Upper lobe of left lung (tissue), 6 donors: ENCODE data around the gene APC2. TPM values are rescaled to one million over a fixed set of nuclear protein-coding genes. Genes with fewer than 3 reads are reported as not detected.

Source experiments
- ATAC-seq, 2 donors: fragments of 200-7000 bp; cut with Tn5 transposase; one replicate each; pipeline ENCODE4 v1.9.1; 2022; ENCODE audit warnings: mild to moderate bottlenecking in 2 of 2, moderate library complexity in 2 of 2; ENCODE audit not compliant: low FRiP score in 2 of 2
- DNase-seq, 2 donors: peaks; one replicate each; pipeline ENCODE4 v3.0.0-alpha.2; 2019 to 2020
- H3K27ac ChIP-seq, 4 donors: fragments of 200-600 bp; sonication (generic); one replicate each; pipeline ENCODE4 v1.5.1; 2016 to 2019
- H3K27me3 ChIP-seq, 4 donors: fragments of 200-600 bp; sonication (generic); one replicate each; pipeline ENCODE4 v1.5.1; 2017 to 2019
- H3K36me3 ChIP-seq, 4 donors: fragments of 200-600 bp; sonication (generic); one replicate each; pipeline ENCODE4 v1.5.1; 2016 to 2019
- H3K4me1 ChIP-seq, 4 donors: fragments of 200-600 bp; sonication (generic); one replicate each; pipeline ENCODE4 v1.5.1; 2018 to 2019
- H3K4me3 ChIP-seq, 4 donors: fragments of 200-600 bp; sonication (generic); one replicate each; pipeline ENCODE4 v1.5.1; 2017 to 2019; ENCODE audit warnings: mild to moderate bottlenecking in 2 of 4, moderate library complexity in 1 of 4
- H3K9me3 ChIP-seq, 4 donors: fragments of 200-600 bp; sonication (generic); one replicate each; pipeline ENCODE4 v1.5.1; 2018 to 2019
- CTCF ChIP-seq, 6 experiments: fragments of 450-650 bp in 4 of 6; fragments of 200-600 bp in 2 of 6; sonication (generic) in 2 of 6; IDR thresholded peaks; one replicate each; pipeline ENCODE4 v1.5.1; 2016 to 2019; ENCODE audit warnings: antibody characterized with exemption in 6 of 6
- EP300 ChIP-seq, 4 donors: sonication (generic); formaldehyde crosslinking; IDR thresholded peaks; one replicate each; pipeline ENCODE4 v1.5.1; 2017; ENCODE audit warnings: antibody characterized with exemption in 4 of 4, control low read depth in 2 of 4
- POLR2A ChIP-seq, 4 donors: fragments of 450-650 bp; IDR thresholded peaks; one replicate each; pipeline ENCODE4 v1.5.1; 2016 to 2017; ENCODE audit warnings: antibody characterized with exemption in 4 of 4, mild to moderate bottlenecking in 2 of 4
- POLR2AphosphoS5 ChIP-seq, 2 donors: sonication (generic); formaldehyde crosslinking; IDR thresholded peaks; one replicate each; pipeline ENCODE4 v1.5.1; 2017; ENCODE audit warnings: antibody characterized with exemption in 2 of 2
- WGBS, 2 donors: methylation state at CpG; one replicate each; pipeline ENCODE4 v1.1.5; 2017 to 2018; 5-methylcytosine and 5-hydroxymethylcytosine counted together
- total RNA-seq, 6 donors: library from RNA; depleted of rRNA in 4 of 6; stranded (reverse); fragments of >200 nt in 4 of 6; gene quantifications; one replicate each; pipeline versions ENCODE4 v1.1.0 to v1.2.1, GENCODE V29; 2016 to 2021
- donor health status: DM: no; HTN: no; CAD: no; lungs with moderate emphysema.
- donor health status: DM: no; HTN: yes; CAD: no; lungs with severe emphysema.

Gene APC2
- total RNA-seq, 6 donors from 2014 or later = 0.06 to 1.0 (median 0.11) TPM; not detected in 1

DNA sequence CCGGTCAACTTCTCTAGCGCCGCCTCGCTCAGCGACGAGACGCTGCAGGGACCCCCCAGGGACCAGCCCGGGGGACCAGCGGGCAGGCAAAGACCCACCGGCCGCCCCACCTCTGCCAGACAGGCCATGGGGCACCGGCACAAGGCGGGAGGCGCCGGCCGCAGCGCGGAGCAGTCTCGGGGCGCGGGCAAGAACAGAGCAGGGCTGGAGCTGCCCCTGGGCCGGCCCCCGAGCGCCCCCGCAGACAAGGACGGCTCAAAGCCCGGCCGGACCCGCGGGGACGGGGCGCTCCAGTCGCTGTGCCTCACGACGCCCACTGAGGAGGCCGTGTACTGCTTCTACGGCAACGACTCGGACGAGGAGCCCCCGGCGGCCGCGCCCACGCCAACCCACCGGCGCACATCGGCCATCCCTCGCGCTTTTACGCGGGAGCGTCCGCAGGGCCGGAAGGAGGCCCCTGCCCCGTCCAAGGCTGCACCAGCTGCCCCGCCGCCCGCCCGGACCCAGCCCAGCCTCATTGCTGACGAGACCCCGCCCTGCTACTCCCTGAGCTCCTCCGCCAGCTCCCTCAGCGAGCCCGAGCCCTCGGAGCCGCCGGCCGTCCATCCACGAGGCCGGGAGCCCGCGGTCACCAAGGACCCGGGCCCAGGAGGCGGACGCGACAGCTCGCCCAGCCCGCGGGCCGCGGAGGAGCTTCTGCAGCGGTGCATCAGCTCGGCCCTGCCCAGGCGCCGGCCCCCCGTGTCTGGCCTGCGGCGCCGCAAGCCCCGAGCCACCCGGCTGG is 17.8 kb downstream of the APC2 start:
- 0 to 2% methylated on average over 1 to 13 of the region's 92 CpGs for WGBS, 2 donors
- Histone ChIP-seq H3K27me3 (peaks cover 5 to 79% (median 54%) of the 10 kb centered on the region in 4 donors), H3K4me1 (peaks cover 60 to 78% (median 65%) of the 10 kb centered on the region in 4 donors), H3K4me3 (peak overlapping the region in 1 of 4 donors; percentile 3), H3K36me3 (no peaks in the 10 kb centered on the region), H3K27ac (no peak overlapping the region), H3K9me3 (no peaks in the 10 kb centered on the region)
- DNase-seq (peak in 1 of 2 donors; percentile 85), ATAC-seq (no peak)
- no peak for TF ChIP-seq POLR2A (IDR thresholded peaks at IDR 0.05)
- no peak for TF ChIP-seq CTCF (IDR thresholded peaks at IDR 0.05)
- TF ChIP-seq POLR2AphosphoS5 (IDR thresholded peaks at IDR 0.05) = no peak
- TF ChIP-seq EP300 (IDR thresholded peaks at IDR 0.05) = no peak

DNA sequence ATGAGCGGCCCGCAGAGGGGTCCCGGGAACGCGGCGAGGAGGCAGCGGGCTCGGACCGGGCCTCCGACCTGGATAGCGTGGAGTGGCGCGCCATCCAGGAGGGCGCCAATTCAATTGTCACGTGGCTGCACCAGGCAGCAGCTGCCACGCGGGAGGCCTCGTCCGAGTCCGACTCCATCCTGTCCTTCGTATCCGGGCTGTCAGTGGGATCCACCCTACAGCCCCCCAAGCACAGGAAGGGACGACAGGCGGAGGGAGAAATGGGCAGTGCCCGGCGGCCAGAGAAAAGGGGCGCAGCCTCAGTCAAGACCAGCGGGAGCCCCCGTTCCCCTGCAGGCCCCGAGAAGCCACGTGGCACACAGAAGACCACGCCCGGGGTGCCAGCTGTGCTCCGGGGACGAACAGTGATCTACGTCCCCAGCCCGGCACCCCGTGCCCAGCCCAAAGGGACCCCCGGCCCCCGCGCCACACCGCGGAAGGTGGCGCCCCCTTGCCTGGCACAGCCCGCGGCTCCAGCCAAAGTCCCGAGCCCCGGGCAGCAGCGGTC is 18.4 kb downstream of the APC2 start:
- 5 to 9% methylated on average over 14 to 23 of the region's 49 CpGs for WGBS, 2 donors
- H3K4me3 ChIP-seq = peak overlapping the region in 3 of 4 donors; percentile 17 to 50 (median 24)
- no peaks in the 10 kb centered on the region for H3K36me3 ChIP-seq
- H3K27me3 ChIP-seq = peaks cover 5 to 81% (median 55%) of the 10 kb centered on the region in 4 donors
- no peak for TF ChIP-seq CTCF (IDR thresholded peaks at IDR 0.05)
- TF ChIP-seq POLR2AphosphoS5 (IDR thresholded peaks at IDR 0.05) = no peak
- TF ChIP-seq EP300 (IDR thresholded peaks at IDR 0.05) = no peak
- TF ChIP-seq POLR2A (IDR thresholded peaks at IDR 0.05) = no peak
- no peaks in the 10 kb centered on the region for H3K9me3 ChIP-seq
- DNase-seq = peak in 1 of 2 donors; percentile 77
- H3K4me1 ChIP-seq = peaks cover 60 to 78% (median 65%) of the 10 kb centered on the region in 4 donors
- ATAC-seq = no peak
- no peak overlapping the region for H3K27ac ChIP-seq

DNA sequence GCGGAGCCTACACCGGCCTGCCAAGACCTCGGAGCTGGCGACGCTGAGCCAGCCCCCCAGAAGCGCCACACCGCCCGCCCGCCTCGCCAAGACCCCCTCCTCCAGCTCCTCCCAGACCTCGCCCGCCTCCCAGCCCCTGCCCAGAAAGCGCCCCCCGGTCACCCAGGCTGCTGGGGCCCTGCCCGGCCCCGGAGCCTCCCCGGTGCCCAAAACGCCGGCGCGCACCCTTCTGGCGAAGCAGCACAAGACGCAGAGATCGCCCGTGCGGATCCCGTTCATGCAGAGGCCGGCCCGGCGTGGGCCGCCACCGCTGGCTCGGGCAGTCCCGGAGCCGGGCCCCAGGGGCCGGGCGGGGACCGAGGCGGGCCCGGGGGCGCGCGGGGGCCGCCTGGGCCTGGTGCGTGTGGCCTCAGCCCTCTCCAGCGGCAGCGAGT is 18.9 kb downstream of the APC2 start:
- peak overlapping the region in 3 of 4 donors; percentile 17 to 50 (median 24) for H3K4me3 ChIP-seq
- H3K27ac ChIP-seq = no peak overlapping the region
- WGBS, 2 donors = 0 to 3% methylated on average over 1 to 21 of the region's 47 CpGs
- ATAC-seq = no peak
- TF ChIP-seq POLR2A (IDR thresholded peaks at IDR 0.05) (no peak), EP300 (IDR thresholded peaks at IDR 0.05) (no peak), CTCF (IDR thresholded peaks at IDR 0.05) (no peak), POLR2AphosphoS5 (IDR thresholded peaks at IDR 0.05) (no peak)
- DNase-seq = peak in 1 of 2 donors; percentile 87
- H3K4me1 ChIP-seq = peaks cover 60 to 78% (median 65%) of the 10 kb centered on the region in 4 donors
- H3K36me3 ChIP-seq = no peaks in the 10 kb centered on the region
- no peaks in the 10 kb centered on the region for H3K9me3 ChIP-seq
- peaks cover 5 to 81% (median 55%) of the 10 kb centered on the region in 4 donors for H3K27me3 ChIP-seq

- WGBS, 2 donors = 4% methylated on average over 33 of the region's 117 CpGs; no CpG with 5 or more reads in 1 of the 2 donors
Observed at GRCh38 chr19:1469255-1470054, 19.5 kb downstream of the APC2 start.

More at GRCh38 chr19:1469255-1470054, 19.5 kb downstream of the APC2 start:
- ATAC-seq = no peak
- peak overlapping the region in 3 of 4 donors; percentile 24 to 50 (median 48) for H3K4me3 ChIP-seq
- H3K36me3 ChIP-seq = peaks cover 0 to 5% (median 0%) of the 10 kb centered on the region in 4 donors
- H3K9me3 ChIP-seq = no peaks in the 10 kb centered on the region
- TF ChIP-seq POLR2A (IDR thresholded peaks at IDR 0.05) (no peak), CTCF (IDR thresholded peaks at IDR 0.05) (peak in 1 of 6 experiments; percentile 8)
- H3K27ac ChIP-seq = no peak overlapping the region
- peak in 1 of 2 donors; percentile 88 for DNase-seq
- peaks cover 5 to 81% (median 55%) of the 10 kb centered on the region in 4 donors for H3K27me3 ChIP-seq
- peaks cover 60 to 78% (median 65%) of the 10 kb centered on the region in 4 donors for H3K4me1 ChIP-seq
